Globus pallidus (tissue), 1 donor: Measurements from ENCODE around the gene EXD3.

ENCODE experiments used
- DNase-seq: peaks from one replicate; pipeline ENCODE4 v3.0.0-alpha.2; 2015; ENCODE audit warnings: low spot score

EXD3 gene

GRCh38 chr9:137432687-137433348 lies 9.9 kb upstream of the EXD3 start:
- DNase-seq: no peak

GRCh38 chr9:137431416-137431931 lies 8.5 kb upstream of the EXD3 start:
- no peak for DNase-seq

GRCh38 chr9:137430723-137431415 lies 7.9 kb upstream of the EXD3 start:
- no peak for DNase-seq

- no peak for DNase-seq
Observed at GRCh38 chr9:137429974-137430722, 7.2 kb upstream of the EXD3 start.

- no peak for DNase-seq
Observed at GRCh38 chr9:137429546-137429890, 6.6 kb upstream of the EXD3 start.

- no peak for DNase-seq
Observed at GRCh38 chr9:137428841-137429545, 6.0 kb upstream of the EXD3 start.

GRCh38 chr9:137428311-137428630 lies 5.3 kb upstream of the EXD3 start:
- DNase-seq: no peak

GRCh38 chr9:137427454-137428310 lies 4.7 kb upstream of the EXD3 start:
- no peak for DNase-seq

GRCh38 chr9:137426018-137426681 lies 3.2 kb upstream of the EXD3 start:
- DNase-seq: no peak

- no peak for DNase-seq
Observed at GRCh38 chr9:137423514-137424291, 741 bp upstream of the EXD3 start.

- no peak for DNase-seq
Observed at GRCh38 chr9:137421838-137422603, 941 bp downstream of the EXD3 start.

GRCh38 chr9:137417161-137418021 lies 5.6 kb downstream of the EXD3 start:
- no peak for DNase-seq

- DNase-seq: no peak
Observed at GRCh38 chr9:137416563-137417151, 6.3 kb downstream of the EXD3 start.

- DNase-seq: no peak
Observed at GRCh38 chr9:137416006-137416562, 6.9 kb downstream of the EXD3 start.

- DNase-seq: no peak
Observed at GRCh38 chr9:137415451-137415850, 7.5 kb downstream of the EXD3 start.

GRCh38 chr9:137412431-137412830 lies 10.5 kb downstream of the EXD3 start:
- DNase-seq: no peak

GRCh38 chr9:137411645-137412380 lies 11.1 kb downstream of the EXD3 start:
- no peak for DNase-seq
